ENCODE data around the gene VAMP5. TPM values are rescaled to one million over a fixed set of nuclear protein-coding genes. Genes with fewer than 3 reads are reported as not detected.
A peak's percentile ranks its signal among the peaks of the same experiment; 100 is the strongest.
"Not testable (repeated sequence)": the region's sequence is repeated elsewhere in the genome, so short reads cannot be mapped to it uniquely, and the experiment has no call there.

The VAMP5 gene
- polyA plus RNA-seq, 5 donors = 42.6 to 75.2 (median 57.3) TPM

DNA sequence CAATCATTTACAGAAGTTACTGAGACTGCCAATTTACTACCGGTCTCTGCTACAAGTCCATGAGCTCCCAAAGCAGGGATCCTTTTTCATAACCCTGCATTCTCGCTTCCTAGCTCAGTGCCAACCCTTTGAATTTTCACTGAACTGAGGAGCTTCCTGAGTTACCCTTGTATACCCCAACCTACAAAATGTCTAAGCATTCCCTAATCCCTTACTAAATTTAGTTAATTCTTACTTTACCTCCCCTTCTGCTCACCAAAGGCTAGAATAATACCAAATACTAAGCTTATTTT lies 35.7 kb upstream of the VAMP5 start:
- DNase-seq = no peak

DNA sequence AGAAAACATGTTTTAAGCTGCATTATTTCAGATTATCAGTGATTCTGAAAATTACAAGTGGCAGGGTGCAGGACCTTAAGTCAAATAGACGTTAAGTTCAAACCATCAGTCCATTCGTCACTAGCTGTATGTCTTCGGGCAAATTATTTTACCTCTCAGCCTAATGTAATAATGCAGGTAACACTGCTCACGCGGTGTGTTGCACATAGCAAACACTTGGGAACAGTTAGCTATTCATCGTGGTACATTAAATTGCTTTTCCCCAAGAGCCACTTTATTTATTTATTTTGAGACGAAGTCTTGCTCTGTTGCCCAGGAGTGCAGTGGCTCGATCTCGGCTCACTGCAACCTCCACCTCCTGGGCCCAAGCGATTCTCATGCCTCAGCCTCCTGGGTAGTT lies 35.1 kb upstream of the VAMP5 start:
- DNase-seq = no peak

GRCh38 chr2:85549826-85550225 lies 34.4 kb upstream of the VAMP5 start:
- DNase-seq = no peak

DNA sequence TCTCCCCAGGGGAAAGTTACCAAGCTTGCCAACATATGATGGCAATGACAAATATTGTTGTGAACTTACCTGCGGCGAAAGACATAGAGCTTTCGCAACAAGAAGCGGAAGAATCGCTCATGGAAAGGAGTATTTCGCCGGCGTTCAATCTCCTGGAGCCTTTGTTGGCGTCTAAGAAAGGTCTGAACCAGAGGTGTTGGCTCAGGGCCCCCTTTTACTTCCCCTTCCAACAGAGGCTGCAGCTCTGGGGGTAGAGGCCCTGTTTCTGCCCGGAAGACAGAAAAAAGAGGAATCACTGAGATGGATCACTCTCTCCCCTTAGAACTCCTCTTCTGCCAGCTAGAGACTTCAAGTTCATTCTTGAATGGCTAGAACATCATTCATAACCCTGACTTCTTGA lies 33.7 kb upstream of the VAMP5 start:
- no peak for DNase-seq

DNA sequence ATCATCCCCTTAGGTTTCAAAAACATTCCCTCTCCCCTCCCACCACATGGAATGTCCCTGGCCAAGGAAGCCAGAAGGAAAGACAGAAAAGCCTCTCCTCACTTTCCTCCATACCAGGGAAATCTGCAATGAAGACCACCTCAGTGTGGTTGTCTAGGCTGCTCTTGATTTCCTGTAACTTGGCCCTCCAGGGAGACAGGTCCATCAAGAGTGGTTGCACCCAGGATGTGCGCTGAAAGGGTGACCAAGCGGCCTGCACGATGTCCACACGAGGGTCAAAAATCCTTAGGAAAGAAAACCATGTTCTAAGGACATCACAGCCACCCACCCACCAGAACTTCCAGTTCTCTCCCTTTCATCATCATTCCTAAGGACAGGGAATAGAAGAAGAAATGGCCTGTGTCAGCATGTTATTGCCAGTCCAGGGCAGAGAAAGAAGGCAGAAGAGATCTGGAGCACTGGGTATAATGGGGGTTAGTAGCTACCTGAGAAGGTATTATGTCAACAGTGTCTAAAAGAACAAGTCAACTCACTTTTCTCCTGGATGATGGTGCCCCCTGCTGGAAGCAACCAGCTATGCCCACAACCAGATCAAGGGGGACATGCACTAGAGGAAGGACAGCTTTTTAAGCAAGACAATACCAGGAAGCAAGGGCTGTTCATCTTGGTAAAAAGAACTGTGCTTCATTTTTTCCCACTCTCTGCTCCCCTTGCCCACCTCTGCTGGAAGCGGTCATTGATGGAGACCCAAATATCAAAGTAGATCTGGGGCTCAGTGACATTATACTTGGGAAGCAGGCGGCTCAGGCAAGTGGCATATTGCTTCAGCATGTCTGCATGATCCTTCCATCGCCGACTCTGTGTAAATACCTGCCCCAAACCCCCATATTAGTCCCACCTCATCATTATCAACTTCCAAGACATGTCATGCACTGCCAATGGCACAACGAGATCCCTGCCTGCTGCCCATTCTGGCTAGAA lies 32.2 kb upstream of the VAMP5 start:
- peak; percentile 54 to 72 for DNase-seq

DNA sequence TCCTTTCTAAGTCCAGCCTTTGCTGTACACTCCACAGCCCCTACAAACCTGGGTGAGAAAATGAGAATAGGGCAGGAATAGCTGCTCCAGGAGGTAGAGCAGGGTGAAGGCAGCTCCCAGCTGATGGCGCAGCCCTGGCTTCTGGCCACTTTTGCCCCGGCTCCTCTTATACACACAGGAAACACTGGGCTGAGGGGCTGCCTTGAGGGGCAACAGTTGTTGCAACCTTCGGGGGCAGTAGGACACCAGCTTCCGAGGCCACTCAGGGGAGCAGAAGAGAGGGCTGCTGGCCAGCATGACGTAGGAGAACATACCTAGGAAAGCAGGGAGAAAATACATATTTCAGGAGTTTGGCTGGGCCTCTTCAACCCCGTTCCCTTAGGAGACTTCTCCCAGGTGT lies 31.0 kb upstream of the VAMP5 start:
- no peak for DNase-seq

GRCh38 chr2:85554980-85555612 lies 29.1 kb upstream of the VAMP5 start:
- DNase-seq = no peak

DNA sequence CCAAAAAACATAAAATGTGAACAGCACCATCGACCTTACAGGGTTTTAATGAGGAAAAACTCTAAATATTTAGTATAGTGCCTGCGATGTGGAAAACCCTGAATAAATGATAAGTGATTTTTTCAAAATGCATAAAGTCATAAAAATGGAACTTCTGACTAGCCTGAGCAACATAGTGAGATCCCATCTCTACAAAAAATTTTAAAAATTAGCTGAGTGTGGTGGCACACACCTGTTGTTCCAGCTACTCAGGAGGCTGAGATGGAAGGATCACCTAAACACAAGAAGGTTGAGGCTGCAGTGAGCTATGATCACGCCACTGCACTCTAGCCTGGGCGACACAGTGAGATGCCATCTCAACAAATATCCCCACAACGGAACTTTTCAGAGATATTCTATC lies 27.1 kb upstream of the VAMP5 start:
- no peak for DNase-seq

DNA sequence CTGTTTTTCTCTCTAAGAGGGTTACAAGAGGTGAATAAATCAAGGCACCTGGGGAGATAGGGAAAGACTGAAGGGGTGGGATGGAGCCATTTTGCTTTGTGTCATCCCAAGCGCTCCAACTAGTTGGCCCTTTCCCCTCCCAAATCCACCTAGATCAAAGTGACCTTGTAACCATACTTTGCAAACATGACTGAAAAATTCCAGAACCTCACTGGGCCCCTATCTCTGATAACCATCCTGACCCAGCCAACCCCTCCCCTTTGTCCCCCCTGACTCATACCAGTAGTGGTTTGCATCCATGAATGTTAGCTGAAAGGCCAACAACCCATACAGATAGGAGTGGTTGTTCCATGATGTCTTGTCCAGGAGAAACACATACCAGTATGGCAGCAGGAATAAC lies 26.1 kb upstream of the VAMP5 start:
- DNase-seq = no peak

- not testable (repeated sequence) for DNase-seq
Observed at GRCh38 chr2:85560403-85560726, 23.9 kb upstream of the VAMP5 start.

- DNase-seq = no peak
Observed at GRCh38 chr2:85560812-85561279, 23.4 kb upstream of the VAMP5 start.

DNA sequence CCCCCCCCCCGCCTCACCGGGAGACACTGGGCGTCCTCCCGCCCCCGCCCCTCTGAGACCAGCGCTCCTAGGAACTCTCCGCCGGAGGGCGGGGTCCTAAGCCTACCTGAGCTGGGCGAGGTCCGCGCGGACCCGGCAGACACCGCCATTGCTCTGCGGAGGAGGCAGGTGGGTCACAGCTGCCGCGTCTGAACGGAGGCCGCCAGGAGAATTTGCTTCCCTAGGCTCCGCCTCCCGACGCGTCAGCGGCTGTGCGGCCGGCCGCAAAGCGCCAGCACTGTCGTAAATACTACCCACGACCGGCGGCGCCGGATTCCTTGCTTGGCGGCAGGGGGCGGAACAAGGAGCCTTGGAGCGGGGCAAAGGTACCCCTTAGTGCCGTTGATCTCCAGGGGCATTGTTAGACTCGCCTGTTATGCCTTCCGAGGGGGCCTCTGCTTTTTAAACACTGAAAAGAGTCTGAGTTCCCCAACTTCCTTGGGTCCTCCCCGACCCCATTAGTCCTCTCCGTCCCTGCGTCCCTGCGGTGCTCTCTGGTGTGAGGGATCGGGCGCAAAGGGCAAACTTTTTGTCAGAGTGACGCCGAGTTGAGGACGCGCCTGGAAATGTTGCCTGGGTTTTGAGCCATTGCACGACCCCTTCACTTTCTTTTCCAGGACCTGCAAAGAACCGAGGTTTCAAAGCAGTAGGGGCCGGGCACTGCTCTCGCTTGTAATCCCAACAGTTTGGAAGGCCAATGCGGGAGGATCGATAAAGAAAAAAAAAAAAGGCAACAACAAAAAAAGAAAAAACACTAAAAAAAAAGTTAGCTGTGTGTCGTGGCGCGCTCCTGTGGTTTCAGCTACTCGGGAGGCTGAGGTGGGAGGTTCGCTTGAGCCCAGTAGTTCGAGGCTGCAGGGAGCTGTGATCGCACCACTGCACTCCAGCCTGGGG lies 22.7 kb upstream of the VAMP5 start, which contains the start of gene GGCX:
Gene GGCX, minus strand, starts transcription at position 214 of the 933 bp plus-strand sequence. Its CDS starts 65 bp downstream, at position 149.
- peak; percentile 94 to 95 for DNase-seq

DNA sequence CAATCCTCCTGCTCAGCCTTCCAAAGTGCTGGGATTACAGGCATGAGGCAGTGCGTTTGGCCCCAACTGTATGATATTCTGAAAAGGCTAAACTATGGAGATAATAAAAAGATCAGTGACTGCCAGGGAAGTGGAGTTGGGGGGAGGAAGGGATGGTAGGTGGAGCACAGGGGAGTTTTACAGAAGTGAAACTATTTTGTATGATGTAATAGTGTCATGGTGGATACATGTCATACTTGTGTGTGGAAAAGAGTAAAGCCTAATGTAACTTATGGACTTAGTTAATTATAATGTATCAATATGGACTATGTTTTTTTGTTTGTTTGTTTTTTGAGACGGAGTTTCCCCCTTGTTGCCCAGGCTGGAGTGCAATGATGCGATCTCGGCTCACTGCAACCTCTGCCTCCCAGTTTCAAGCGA lies 20.1 kb upstream of the VAMP5 start:
- DNase-seq = no peak

DNA sequence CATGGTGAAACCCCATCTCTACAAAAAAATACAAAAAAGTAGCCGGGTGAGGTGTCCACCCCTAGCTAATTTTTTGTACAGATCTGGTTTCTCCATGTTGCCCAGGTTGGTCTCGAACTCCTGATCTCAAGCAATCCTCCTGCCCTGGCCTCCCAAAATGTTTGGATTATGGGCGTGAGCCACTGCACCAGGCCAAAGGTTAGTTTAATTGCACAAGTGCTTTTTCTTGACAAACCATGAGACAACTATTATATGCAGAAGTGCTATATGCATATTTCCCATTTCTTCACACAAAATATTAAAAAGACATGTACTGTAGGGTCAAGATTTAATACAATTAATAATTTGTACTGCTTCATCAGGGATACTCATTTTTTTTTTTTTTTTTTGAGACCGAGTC lies 18.0 kb upstream of the VAMP5 start:
- DNase-seq = no peak

DNA sequence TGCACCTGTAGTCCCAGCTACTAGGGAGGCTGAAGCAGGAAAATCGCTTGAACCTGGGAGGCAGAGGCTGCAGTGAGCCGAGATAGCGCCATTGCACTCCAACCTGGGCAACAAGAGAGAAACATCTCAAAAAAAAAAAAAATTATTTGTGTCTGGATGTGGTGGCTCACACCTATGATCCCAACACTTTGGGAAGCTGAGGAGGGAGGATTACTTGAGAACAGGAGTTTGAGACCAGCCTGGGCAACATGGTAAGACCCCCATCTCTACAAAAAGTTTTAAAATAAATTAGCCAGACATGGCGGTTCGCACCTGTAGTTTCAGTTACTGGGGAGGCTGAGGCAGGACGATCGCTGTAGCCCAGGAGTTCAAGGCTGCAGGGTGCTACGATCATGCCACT lies 8.5 kb upstream of the VAMP5 start:
- DNase-seq = no peak

DNA sequence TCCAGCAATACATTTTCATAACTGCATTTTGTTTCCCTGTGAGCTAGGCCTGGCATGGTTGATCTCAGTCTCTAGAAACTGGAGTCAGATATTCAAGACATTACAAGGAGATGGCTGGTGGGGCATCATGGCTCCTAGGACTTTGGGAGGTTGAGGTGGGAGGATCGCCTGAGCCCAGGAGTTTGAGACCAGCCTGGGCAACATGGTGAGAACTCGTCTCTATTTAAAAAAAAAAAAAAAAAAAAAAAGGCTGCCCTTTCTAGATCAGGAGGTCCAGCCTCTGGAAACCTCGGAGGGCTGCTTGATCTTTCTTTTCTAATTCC lies 7.2 kb upstream of the VAMP5 start:
- no peak for DNase-seq

GRCh38 chr2:85577386-85578242 lies 6.6 kb upstream of the VAMP5 start, which contains the start of gene VAMP8:
TSS of gene VAMP8 (plus strand) at chr2:85577586. CDS start at chr2:85577647, 61 bp downstream.
- DNase-seq = peak in 1 of 2 donors; percentile 49

GRCh38 chr2:85578243-85579180 lies 5.7 kb upstream of the VAMP5 start:
- DNase-seq = no peak

DNA sequence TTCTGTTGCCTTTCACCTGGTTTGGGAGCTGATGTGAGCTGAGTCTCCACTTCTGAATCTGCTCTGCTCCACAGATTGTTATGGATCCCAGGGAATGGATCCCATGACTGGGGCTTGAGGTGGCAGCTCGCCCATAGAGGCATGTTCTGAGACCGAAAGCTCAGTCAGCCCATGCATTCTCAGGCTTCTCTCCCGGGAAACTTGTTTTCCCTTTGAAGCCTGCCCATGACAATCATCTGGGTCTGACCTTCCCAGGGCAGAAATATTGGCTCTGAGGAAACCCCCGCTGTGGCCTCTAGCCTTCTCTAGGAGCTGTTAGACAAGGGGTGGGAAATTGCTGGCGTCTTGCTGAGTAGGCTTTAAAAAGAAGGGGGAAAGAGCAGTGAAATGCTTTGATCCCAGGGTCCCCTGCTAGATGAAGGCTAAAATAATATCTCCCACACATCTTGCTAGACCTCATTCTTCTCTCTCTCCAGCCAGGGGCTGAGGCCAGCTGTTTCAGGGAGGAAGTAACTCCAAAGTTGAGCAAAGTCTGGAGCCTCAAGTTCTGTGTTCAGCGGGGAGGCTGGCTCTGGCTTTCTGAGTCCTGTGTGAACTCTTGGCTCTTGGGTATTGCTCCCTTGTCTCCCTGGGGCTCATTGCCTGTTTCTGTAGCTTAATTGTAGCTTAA lies 4.8 kb upstream of the VAMP5 start:
- DNase-seq = peak in 1 of 2 donors; percentile 43
